ENCODE measurements around the gene ATP8A2.

Gene ATP8A2

GRCh38 chr13:25864936-25865335 is 493.2 kb downstream of the ATP8A2 start:
- DNase-seq = no peak

- no peak for DNase-seq
These were observed 493.6 kb downstream of the ATP8A2 start for GRCh38 chr13:25865391-25865790.

- no peak for DNase-seq
These were observed 495.3 kb downstream of the ATP8A2 start for GRCh38 chr13:25867038-25867437.

- no peak for DNase-seq
These were observed 496.7 kb downstream of the ATP8A2 start for GRCh38 chr13:25868490-25868889.

GRCh38 chr13:25869941-25870340 is 498.2 kb downstream of the ATP8A2 start:
- no peak for DNase-seq

GRCh38 chr13:25871389-25872125 is 499.8 kb downstream of the ATP8A2 start:
- DNase-seq = no peak

GRCh38 chr13:25872481-25873241 is 500.9 kb downstream of the ATP8A2 start:
- no peak for DNase-seq

GRCh38 chr13:25873242-25873612 is 501.5 kb downstream of the ATP8A2 start:
- DNase-seq = no peak

GRCh38 chr13:25874064-25874737 is 502.4 kb downstream of the ATP8A2 start:
- DNase-seq = no peak

GRCh38 chr13:25874907-25875306 is 503.1 kb downstream of the ATP8A2 start:
- DNase-seq = no peak

- no peak for DNase-seq
These were observed 504.5 kb downstream of the ATP8A2 start for GRCh38 chr13:25876247-25876646.

GRCh38 chr13:25879466-25879865 is 507.7 kb downstream of the ATP8A2 start:
- no peak for DNase-seq

- DNase-seq = no peak
These were observed 509.6 kb downstream of the ATP8A2 start for GRCh38 chr13:25881136-25881926.

GRCh38 chr13:25881971-25882451 is 510.2 kb downstream of the ATP8A2 start:
- DNase-seq = no peak

GRCh38 chr13:25882466-25883357 is 510.9 kb downstream of the ATP8A2 start:
- no peak for DNase-seq

- DNase-seq = no peak
These were observed 513.6 kb downstream of the ATP8A2 start for GRCh38 chr13:25885418-25885817.

GRCh38 chr13:25886438-25887214 is 514.9 kb downstream of the ATP8A2 start:
- DNase-seq = no peak

GRCh38 chr13:25887962-25888655 is 516.3 kb downstream of the ATP8A2 start:
- no peak for DNase-seq

- no peak for DNase-seq
These were observed 519.0 kb downstream of the ATP8A2 start for GRCh38 chr13:25890671-25891212.

GRCh38 chr13:25898991-25899390 is 527.2 kb downstream of the ATP8A2 start:
- no peak for DNase-seq
